HG03039 (cell line): ENCODE results near the gene POT1.

Experiments used
- ATAC-seq: cut with Tn5 transposase; IDR thresholded peaks from one replicate; pipeline ENCODE4 v1.9.1; 2021; ENCODE audit warnings: mild to moderate bottlenecking, moderate library complexity; ENCODE audit not compliant: unreplicated experiment

Gene POT1

GRCh38 chr7:124811341-124811740, 118.3 kb downstream of the POT1 start:
- ATAC-seq = no peak

DNA sequence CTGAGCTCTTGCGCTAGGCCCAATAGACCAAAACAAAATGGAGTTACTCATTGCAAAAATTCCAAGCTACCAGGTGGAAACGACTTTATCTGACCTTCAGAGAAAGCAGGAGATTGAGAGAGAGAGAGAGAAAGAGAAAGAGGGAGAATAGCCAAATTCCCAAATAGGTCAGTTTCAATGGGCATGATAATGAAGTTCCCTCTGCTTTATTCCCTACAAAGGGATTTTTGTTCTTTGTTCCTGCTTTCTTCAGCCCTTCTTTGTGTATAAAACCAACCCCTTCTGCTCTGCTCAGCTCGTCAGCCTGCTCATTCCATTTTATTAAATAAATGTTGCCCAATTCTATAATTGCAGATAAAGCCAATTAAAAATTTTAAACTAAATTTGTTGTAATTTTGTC, 119.0 kb downstream of the POT1 start:
- no peak for ATAC-seq

DNA sequence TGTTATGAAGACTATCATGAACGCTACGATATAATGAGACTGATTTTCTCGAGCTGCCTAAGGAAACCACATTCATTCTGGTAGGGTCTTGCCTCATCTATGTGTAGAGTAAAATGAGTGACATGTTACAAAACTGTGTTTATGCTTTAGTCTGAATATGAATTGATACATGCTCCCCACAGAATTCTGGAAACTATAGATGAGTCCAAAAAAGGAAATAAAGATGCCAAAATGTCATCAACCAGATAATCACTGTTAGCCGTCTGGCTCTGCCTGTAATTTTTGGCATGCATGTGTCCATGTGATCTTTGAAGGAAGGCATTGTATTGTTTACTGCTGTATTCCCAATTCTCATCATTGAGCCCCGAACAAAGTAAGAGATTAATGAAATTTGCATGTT, 121.4 kb downstream of the POT1 start:
- ATAC-seq = no peak

GRCh38 chr7:124801330-124801895, 128.2 kb downstream of the POT1 start:
- no peak for ATAC-seq

GRCh38 chr7:124800386-124800785, 129.2 kb downstream of the POT1 start:
- ATAC-seq = no peak

- no peak for ATAC-seq
Observed at GRCh38 chr7:124799448-124799847, 130.2 kb downstream of the POT1 start.

- ATAC-seq = no peak
Observed at GRCh38 chr7:124796771-124797170, 132.9 kb downstream of the POT1 start.

- no peak for ATAC-seq
Observed at GRCh38 chr7:124792696-124793095, 136.9 kb downstream of the POT1 start.

GRCh38 chr7:124792002-124792401, 137.6 kb downstream of the POT1 start:
- ATAC-seq = no peak

DNA sequence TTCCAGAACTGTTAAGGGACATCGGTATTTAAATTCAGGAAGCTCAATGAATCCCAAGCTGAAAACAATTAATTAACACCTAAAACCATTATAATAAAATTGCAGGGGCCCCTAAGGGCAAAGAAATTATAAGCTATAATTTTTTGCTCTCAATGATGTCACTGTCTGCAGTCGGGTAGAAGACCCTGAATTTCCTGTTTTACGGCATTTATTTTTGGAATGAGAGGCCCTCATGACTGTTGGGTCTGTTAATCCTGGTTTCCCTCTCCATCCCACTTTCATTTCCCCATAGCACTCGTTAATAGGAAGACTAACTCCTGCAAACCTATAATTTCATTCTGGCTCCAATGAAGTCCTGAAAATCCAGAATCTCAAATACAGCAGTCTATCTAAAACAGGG, 138.2 kb downstream of the POT1 start:
- ATAC-seq = no peak

GRCh38 chr7:124790645-124791044, 139.0 kb downstream of the POT1 start:
- ATAC-seq = no peak

DNA sequence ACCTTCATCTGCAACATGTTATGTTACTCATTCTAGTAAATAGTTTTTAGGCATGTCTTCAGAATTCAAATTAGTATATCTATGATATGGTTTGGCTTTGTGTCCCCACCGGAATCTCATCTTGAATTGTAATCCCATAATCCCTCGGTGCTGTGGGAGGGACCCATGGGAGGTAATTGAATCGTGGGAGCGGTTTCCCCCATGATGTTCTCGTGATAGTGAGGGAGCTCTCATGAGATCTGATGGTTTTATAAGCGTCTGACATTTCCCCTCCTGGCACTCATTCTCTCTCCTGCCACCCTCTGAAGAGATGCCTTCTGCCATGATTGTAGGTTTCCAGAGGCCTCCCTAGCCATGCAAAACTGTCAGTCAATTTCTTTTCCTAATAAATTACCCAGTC, 143.6 kb downstream of the POT1 start:
- ATAC-seq = no peak

GRCh38 chr7:124784879-124785818, 144.5 kb downstream of the POT1 start:
- no peak for ATAC-seq

- no peak for ATAC-seq
Observed at GRCh38 chr7:124783271-124783670, 146.4 kb downstream of the POT1 start.

DNA sequence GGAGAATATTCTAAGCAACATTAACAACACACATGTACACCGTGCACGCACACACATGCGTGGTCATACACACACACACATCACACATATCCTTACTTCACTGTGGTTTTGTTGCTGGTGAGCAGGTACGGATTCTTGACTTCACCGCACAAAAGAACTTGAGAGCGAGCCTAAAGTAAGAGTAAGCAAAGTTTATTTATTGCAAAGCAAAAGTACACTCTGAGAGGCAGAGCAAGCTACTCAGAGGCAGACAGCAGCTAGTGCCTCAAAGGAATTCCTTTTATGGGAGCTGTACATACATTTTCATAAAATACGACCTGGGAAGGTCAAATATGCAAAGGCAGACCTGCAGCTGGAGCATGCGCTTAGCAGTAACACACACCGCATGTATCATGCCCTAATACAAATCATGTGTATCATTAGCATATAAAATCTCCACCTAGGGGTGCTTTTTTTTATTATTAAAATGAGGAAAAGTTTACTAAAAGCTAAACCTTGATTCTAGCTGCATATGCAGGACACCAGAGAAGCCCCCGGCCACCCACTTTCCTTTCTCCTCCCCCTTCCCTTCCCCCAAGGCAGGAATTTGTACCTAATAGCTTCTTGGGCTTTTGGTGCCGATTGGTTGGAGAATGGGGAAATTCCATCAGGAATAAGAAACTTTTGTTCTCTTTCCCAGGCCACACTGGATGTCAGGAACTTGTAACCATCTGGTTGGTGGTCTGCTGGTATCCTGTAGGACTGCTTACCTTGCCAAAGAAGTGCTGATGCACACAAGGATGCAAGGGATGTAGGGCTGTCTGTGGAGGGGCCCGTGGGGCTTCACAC, 147.5 kb downstream of the POT1 start:
- ATAC-seq = no peak

DNA sequence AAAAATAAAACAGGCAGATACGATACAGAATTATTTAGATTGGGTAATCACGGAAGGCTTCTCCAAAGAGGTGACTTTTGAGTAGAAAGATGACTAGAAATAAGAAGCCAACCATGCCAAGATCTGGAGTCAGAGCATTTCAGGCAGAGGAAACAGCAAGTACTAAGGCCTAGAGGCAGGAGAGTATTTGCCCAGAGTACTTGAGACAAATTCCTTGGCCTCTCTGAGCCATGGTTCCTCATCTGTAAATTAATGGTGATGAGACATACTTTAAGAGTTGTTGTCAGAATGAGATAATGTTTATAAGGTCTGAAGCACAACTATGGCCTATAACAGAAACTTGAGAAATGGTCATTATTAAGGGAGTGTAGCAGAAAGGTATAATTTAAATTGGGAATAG, 148.2 kb downstream of the POT1 start:
- no peak for ATAC-seq

- ATAC-seq = no peak
Observed at GRCh38 chr7:124780608-124781007, 149.0 kb downstream of the POT1 start.

DNA sequence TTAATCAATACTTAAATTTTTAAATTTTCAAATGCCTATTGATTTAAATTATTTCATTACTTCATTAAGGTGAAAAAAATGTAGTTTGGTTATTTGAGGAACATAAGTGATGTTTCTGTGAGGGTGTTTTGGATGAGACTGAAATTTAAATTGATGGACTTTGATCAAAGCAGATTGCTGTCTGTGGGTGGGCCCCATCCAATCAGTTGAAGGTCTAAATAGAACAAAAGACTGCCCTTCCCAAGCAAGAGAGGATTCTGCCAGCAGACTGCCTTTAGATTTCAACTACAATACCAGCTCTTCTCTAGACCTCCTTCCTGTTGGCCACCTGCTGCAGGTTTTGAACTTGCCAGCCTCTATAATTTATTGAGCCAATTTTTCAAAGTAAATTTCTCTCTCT, 149.6 kb downstream of the POT1 start:
- no peak for ATAC-seq

GRCh38 chr7:124779620-124780019, 150.0 kb downstream of the POT1 start:
- ATAC-seq = no peak

GRCh38 chr7:124779194-124779593, 150.4 kb downstream of the POT1 start:
- no peak for ATAC-seq

DNA sequence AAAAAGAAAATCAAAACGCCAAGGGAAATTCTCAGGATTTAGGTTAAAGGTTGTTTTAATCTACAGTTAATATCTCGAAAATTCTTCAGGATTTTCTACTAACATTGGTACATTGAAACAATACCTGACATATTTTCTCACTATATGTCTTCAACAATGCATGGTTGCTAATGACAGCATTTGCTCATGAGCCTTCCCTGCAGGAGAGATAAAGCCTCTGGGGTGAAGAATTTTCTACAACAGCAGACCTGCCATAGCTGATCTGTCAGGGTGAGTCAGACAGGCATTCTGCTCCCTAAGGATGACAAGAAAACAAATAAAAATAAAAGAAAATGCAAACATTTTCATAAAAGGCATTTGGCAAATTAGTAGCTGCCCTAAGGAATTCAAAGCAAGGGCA, 152.4 kb downstream of the POT1 start:
- no peak for ATAC-seq

- ATAC-seq = no peak
Observed at GRCh38 chr7:124776153-124776552, 153.5 kb downstream of the POT1 start.
